ENCODE data around the gene TGFBR3.
"Not testable (repeated sequence)": the region's sequence is repeated elsewhere in the genome, so short reads cannot be mapped to it uniquely, and the experiment has no call there.

TGFBR3 gene

DNA sequence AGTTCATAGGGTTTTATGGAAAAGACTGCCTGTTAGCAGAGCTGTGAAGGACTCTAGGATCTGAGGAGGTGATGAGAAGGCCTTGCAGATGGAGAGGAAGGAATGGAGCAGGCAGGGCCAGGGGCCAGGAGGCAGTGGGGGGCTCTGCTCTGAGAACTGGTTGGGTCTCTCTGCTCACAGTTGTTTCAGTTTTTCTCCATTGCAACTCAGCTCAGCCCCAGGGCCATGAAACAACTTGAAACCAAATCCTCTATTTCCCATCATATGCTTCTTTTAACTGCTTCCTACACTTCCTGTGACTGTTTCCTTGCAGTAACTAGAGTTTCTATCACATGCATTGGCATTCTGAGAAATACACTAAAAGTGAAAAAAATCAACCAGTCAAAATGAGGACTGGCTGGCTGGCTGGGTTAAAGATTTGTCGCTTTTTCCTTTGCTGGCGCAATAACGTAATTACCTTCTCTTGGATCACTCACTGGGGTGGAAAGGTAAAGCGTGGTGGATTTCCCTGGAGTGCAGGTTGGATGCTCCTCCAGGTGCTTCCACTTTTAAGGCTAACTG is 213.3 kb downstream of the TGFBR3 start:
- no peak for DNase-seq

DNA sequence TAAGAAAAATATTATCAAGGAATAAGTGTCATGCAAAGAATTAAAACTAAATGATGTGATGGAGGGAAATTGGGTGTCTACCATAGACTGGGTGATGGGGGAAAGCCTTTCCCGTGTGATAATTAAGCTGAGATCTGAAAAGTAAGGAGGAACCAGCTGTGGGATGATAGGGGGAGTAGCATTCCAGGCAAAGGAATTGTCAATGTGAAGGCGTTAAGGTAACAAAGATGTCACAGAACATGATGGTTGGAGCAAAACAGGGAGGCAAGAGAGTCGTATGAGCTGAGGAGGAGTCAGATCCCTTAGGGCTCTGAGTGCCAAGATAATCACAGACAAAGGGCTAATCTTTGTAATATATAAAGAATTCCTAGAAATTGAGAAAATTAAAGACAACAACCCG is 215.2 kb downstream of the TGFBR3 start:
- no peak for DNase-seq

DNA sequence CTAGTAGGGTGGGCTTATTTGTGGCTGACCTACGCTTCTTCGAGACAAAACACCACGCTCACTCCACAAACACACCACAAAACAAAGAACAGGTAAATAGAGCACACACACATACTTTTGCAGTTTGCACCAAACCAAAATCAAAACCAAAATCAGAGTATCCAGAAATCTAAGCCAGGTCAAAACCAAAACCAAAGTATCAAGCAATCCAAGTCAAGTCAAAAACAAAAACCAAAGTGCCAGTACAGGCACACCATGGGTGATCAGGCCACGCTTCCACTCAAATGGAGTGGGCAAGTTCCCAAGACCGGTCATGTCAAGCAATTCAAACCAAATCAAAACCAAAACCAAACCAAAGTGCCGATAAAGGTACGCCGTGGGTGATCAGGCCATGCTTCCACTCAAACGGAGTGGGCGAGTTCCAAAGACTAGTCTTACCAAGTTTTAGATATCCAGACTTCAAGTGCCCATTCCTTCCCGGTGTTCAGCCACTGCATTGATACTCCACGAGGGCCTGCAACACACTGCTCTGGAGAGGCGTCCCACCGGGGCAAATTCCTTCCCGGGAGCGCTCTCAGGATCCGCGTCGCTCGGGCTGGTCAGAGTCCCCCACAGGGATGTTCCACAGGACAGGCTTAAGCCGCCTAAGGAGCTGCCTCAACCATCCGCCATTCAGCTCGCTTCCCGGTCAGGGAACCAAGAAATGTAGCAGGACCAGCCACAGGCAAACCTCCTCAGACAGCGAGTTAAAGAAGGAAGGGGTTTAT is 216.2 kb downstream of the TGFBR3 start:
- DNase-seq = no peak

DNA sequence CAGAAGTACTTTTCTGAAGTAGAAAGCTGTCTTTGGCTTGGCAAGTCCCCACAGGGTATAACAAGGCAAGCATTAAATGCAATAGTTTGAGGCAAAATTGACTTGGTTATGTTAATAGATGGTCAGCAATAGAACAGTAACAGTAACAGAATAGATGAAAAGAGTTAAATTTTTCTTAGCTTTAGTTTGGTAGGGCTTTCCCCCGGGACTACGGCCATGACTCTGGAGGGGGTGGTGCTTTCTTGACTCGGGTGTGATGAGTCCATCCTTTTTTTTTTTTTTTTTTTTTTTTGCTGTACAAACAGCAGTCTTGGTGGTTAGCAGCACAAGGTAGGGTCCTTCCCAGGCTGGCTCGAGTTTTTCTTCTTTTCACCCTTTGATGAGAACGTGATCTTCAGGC is 219.3 kb downstream of the TGFBR3 start:
- not testable (repeated sequence) for DNase-seq

DNA sequence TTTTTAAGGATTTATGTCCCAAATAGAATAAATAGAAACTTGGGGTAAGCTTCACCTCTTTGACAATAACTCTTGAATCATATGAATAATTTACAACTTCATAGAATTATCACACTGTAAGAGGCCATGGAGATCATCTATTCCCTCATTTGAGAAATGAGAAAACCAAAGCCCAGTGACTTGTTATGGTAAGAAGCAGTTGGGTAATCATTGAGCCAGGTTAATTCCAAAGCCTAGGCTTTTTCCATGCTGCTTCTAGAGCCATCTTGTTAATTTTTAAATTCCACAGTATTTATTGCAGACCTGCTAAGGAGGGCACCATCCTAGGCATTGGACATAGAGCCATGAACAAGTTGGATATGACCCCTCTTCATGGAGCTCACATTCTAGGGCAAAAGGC is 224.8 kb downstream of the TGFBR3 start:
- no peak for DNase-seq

DNA sequence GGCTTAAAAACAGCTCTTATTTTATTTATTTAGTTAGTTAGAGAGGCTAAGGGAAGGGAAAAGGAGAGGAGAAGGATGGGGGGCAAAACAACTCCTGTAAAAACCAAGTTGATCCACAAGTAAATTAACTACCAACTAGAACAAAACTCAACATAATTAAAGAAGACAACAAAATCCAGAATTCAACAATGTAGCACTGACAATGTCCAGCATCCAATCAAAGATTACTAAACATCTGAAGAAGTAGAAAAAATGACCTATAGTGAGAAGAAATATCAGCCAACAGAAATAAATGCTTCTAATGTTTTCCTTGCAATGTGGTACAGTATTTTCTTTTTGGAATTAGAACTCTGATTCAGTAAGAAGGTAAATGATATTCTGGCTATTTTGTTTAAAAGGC is 225.2 kb downstream of the TGFBR3 start:
- no peak for DNase-seq

DNA sequence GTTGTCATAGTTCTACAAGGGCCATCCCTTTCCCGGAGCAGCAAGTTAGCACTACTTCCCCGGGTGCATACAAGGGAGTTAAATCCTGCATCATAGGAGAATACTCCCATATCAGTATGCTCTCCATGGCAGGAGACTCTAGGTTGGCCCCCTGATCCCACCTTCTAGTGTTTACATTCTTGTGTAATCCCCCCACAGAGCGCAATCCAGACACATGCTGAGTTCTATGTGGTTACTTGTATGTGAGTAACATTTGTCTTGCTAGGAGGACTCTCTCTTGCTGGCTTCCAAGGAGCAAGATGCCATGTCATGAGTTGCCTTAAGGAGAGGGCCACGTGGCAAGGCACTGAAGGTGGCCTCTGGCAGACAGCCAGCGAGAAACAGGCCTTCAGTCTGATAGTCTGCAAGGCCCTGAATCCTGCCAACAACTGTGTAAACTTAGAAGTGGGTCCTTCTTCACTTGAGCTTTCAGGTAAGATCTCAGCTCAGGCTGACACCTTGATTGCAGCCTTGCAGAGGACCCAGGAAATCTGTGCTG is 230.0 kb downstream of the TGFBR3 start:
- no peak for DNase-seq

DNA sequence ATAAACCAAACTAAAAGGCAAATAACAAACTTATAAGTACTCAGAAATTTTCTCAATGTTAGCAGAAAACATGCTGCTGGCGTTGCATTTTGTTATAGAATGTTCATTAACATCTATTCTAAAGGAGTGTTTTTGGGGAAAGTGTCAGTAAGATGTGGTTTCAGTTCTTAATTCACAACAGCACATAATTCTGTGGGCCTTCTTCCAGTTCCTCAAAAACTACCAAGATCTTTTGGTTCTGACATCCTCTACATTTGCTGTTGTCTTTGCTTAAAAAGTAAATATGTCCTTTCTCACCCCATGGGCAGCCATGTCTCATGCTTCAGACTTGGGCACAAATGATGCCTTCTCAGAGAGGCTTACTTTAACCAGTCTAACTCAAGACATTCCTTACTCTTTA is 232.8 kb downstream of the TGFBR3 start:
- no peak for DNase-seq

DNA sequence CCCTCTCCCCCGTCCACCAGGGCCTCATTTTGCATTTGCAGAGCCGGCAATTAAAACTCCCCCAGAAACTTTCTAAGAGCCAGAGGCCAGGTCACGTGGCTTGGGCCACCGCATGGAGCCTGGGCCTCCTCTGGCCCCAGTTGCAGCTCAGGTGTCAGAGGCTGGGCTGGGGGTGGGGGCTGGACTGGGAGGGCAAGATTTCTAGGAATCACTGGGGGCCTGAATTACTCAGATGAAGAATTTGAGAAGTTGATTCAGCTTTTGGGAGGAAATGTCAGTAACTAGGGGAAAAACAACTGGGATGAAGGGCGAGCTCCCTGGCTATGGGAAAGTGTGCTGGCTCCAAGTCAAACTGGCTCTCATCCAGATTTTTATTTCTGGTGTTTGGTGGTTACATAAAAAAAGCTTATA is 234.3 kb downstream of the TGFBR3 start:
- no peak for DNase-seq

DNA sequence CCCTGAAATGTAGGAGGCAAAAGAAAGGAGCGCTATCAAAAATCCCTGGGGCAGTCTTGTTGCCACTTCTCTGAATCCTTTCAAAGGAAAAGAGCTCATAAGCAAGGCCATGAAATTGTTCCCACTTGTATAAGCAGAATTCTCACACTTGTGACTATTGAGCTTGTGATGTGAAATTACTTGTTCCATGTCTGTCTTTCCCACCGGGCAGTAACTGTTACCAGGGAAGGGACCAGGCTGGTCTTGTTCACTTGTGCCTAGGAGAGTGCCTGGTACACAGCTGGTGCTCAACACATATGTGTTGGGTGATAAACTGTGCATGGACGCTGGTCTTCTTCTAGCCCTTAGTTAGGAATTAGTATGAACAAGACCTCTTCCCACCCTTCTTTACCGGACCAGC is 234.7 kb downstream of the TGFBR3 start:
- DNase-seq = no peak

DNA sequence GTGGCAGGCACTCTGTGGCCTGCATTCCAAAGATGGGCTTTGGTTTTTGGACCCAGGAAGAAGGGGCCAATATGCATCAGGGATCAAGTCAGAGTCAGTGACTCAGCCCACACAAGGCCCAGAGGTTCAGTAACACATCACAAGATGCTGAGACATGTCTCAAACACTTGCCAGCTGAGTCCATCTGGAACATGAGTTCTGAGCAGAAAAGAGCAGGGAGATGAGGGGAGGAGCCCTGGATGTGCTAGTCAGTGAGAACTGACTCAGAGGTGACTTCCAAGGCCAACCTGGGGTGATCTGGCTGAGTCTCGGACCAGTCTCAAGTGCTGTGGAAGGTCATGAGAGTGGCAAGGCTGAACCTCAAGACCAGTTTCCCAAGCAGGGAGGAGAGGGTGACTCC is 235.2 kb downstream of the TGFBR3 start:
- no peak for DNase-seq

DNA sequence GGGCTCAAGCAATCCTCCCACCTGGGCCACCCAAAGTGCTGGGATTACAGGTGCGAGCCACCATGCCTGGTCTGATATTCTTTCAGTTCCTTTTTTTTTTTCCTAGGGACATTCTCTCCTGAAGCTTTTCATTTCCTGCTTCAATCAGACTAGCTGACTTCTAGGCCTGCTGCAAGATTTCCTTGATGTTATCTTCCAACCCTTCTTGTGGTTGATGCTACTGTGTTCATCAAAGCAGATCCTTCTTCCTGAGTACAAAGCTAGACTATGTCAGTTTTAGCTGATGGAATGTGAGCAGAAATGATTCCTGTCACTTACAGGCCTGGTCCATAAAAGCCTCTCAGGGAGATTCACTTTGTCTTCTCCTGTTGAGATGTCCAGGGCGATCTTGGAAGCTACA is 238.9 kb downstream of the TGFBR3 start:
- no peak for DNase-seq

DNA sequence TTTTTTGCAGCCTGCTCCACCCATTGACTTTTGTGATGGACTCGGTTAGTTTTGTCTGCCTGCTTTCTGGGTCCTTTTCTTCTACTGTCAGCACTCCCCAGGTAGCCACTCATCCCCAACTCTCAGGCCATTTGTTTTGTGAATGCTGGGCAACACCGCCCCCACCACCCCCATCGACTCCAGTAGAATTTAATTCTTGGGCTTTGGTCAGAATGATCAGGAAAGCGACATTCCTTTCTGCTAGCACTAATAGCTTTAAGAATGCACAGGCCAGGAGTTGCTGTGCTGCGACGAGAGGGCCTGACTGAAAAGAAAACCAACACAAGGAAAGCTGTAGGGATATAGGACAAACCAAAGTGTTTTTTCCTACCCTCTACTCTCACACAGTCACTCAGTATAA is 240.9 kb downstream of the TGFBR3 start:
- DNase-seq = no peak

DNA sequence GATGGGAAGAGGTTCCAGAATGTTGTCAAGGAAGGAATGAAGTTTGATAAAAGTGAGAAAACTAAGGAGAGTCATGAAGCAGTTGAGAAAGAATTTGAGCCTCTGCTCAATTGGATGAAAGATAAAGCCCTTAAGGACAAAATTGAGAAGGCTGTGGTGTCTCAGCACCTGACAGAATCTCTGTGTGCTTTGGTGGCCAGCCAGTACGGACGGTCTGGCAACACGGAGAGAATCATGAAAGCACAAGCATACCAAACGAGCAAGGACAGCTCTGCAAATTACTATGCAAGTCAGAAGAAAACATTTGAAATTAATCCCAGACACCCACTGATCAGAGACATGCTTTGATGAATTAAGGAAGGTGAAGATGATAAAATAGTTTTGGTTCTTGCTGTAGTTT is 242.5 kb downstream of the TGFBR3 start:
- DNase-seq = no peak

DNA sequence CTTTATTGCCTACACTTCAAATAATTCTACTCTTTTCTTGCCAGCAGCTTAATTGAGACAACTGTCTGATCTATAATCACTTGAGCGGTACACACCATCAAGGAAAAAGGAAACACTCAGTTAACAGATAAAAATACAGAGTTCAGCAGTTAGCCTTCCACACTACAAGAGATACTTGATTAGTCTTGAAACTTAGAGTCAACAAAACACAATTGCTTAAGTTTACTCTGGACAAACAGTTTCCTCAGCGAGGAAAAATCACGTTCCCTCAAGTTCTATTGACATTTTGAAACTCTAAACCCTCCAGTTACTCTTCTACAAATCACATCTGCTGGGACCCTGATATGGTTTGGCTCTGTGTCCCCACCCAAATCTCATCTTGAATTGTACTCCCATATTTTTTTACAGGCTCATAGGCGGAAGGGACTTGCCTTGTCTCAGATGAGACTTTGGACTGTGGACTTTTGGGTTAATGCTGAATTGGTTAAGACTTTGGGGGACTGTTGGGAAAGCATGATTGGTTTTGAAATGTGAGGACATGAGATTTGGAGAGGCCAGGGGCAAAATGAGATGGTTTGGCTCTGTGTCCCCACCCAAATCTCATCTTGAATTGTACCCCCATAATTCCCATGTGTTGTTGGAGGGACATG is 244.9 kb downstream of the TGFBR3 start:
- DNase-seq = no peak

DNA sequence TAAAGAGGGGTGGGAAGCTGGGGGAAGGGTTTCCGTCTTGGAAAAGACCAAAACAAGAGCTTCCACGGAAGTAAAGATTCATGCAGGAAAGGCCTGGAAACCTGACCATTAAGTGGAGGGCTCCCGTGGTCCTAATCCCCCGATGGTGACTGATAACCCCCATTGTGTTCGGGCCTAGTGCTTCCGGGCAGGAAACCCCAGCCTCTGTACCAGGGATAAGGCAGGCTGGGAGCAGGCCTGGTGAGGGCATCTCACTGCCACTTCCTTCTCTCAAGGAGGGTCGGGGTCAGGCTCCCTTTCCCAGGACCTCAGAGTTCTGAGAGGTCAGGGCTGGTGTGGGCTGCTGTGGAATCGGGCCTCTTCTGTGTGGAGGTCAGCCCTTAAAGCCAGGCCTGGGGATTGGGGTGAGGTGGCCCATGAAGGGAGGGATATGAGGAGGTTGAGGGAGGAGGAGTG is 248.4 kb downstream of the TGFBR3 start:
- no peak for DNase-seq

DNA sequence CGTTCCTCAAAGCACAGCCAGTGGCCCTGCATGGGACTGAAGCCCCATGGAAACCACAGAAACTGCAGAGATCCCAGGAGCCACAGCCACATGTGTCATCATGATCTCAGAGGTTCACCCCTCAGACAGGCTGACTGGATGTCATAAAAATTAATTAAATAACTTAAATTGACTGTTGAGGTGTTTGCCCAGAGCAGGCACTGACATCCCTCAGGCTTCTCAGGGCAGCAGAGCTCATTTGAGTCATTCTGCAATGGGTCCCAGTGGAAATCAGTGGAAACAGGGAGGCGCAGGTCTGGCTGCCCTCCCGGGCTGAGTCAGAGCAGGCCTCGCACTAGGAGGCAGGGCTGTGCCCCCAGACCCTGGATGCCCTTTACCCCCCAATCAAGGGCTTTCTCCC is 250.2 kb downstream of the TGFBR3 start:
- DNase-seq = no peak

DNA sequence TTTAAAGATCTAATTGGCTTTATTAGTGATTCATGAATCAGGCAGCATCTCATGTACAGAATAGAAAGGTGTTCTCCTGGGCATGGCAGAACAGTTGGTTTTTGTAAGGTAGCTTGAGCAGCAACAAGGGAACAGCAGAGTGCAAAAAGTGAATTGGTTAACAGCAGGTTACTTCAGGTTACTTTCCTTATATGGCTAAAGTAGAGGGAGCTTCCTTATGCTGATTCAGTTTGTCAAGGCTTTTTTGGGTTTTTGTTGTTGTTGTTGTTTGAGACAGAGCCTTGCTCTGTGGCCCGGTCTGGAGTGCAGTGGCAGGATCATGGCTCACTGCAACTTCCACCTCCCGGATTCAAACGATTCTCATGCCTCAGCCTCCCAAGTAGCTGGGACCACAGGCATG is 252.5 kb downstream of the TGFBR3 start:
- DNase-seq = no peak

DNA sequence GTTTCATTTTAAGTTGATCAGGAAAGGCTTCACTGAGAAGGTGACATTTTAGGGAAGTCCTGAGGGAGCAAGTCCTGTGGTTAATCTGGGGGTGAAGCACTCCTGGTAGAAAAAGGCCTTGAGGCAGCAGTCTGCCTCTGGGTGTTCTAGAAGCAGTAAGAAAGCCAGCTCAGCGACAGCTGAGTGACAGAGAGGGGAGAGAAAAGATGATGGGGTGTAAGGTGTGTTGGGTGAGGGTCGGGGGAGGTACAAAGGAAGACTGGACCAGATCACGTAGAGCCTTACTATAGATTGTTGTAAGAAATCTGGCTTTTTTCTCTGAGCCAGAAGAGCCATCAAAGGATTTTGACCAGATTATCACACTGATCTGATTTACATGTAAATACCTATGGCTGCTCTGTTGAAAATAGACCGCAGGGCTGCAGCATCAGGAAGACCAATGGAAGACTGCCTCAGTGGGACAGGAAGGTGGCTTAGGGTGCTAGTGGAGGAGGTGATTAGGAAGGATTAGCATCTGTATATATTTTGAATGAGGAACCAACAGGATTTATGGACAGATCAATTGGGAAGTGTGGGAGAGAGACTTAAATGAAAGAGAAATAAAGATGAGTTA is 254.1 kb downstream of the TGFBR3 start:
- DNase-seq = no peak

DNA sequence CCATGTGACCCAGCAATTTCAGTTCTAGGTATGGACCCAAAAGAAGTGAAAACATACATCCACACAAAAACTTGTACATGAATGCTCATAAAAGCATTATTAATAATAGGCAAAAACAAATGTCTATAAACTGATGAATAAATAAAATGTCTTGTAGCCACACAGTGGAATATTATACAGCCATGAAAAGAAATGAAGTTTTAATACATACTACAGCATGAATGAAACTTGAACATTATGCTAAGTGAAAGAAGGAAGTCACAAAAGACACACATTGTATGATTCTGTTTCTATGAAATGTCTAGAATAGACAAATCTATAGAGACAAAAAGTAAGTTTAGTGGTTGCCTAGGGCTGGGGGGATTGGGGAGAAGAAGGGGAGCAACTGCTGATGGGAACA is 255.1 kb downstream of the TGFBR3 start:
- no peak for DNase-seq
